ENCODE data around the gene MYOZ1. TPM values are rescaled to one million over a fixed set of nuclear protein-coding genes. Genes with fewer than 3 reads are reported as not detected.

Gene MYOZ1
- total and polyA plus RNA-seq, 2 of the 8 experiments (the other 6 are each of a cell fraction or from before 2014, with no cell fraction given), result 2.6 to 3.3 TPM

- H3K27me3 ChIP-seq (replicated peaks in 1 of 4; ENCODE audit: control insufficient read depth in 3 of 4, extremely low read depth in 1 of 4, insufficient read depth in 3 of 4, low read length in 3 of 4), result no peaks in the 10 kb centered on the region
- no peak overlapping the region for H4K91ac ChIP-seq (replicated peaks; ENCODE audit: insufficient read length, low read length)
- H3K23ac ChIP-seq (ENCODE audit: insufficient read length), result no peak overlapping the region
- no peaks in the 10 kb centered on the region for H3K36me3 ChIP-seq (ENCODE audit: control insufficient read depth in 2 of 4, insufficient read depth in 4 of 4, low read length in 3 of 4)
- no peak for DNase-seq (ENCODE audit: low read depth in 1 of 2, low spot score in 2 of 2)
- H2BK120ac ChIP-seq (replicated peaks; ENCODE audit: low read depth, low read length), result no peak overlapping the region
- no peak for TF ChIP-seq EP300 (IDR thresholded peaks at IDR 0.05; ENCODE audit: borderline replicate concordance in 1 of 2, low read depth in 2 of 2, low read length in 2 of 2)
- TF ChIP-seq SUZ12 (IDR thresholded peaks at IDR 0.05; ENCODE audit: low read length), result no peak
- no peak for TF ChIP-seq CHD1 (IDR thresholded peaks at IDR 0.05; ENCODE audit: low read depth, low read length)
- TF ChIP-seq E2F6 (IDR thresholded peaks at IDR 0.05), result no peak
- H2BK15ac ChIP-seq (ENCODE audit: low read length), result no peak overlapping the region
- H2AFZ ChIP-seq (ENCODE audit: low read length), result no peak overlapping the region
- no peak overlapping the region for H3K18ac ChIP-seq (ENCODE audit: extremely low read depth, low read length)
- no peak overlapping the region for H2AK5ac ChIP-seq (ENCODE audit: low read depth, low read length)
- no peak overlapping the region for H2BK12ac ChIP-seq (ENCODE audit: low read depth, low read length)
- no peak overlapping the region for H3K56ac ChIP-seq (replicated peaks; ENCODE audit: insufficient read length, low read depth, low read length)
- peaks cover 5% of the 10 kb centered on the region; the same call in 1 of the 2 replicates for H3K79me1 ChIP-seq (ENCODE audit: low read depth, low read length)
- H4K20me1 ChIP-seq (replicated peaks in 1 of 2; ENCODE audit: control insufficient read depth in 1 of 2, insufficient read depth in 2 of 2, low read length in 2 of 2), result no peaks in the 10 kb centered on the region
- H3K23me2 ChIP-seq (ENCODE audit: low read depth, low read length), result peaks cover 5% of the 10 kb centered on the region; the same call in 1 of the 2 replicates
- no peaks in the 10 kb centered on the region for H3K9me3 ChIP-seq (ENCODE audit: insufficient read depth in 2 of 2, low read depth in 1 of 2, low read length in 1 of 2)
- no peak overlapping the region for H4K5ac ChIP-seq (ENCODE audit: insufficient read length, low read depth, low read length)
- no peak overlapping the region for H3K4ac ChIP-seq (replicated peaks; ENCODE audit: insufficient read length, low read depth, low read length)
- no peak overlapping the region for H2BK20ac ChIP-seq (ENCODE audit: low read length)
- ChIA-PET CTCF (ENCODE audit: partially characterized antibody) (interaction anchor here (2.3 to 6.8 kb wide), 3 partner anchors 14 to 98 kb away, joined by 8 to 29 read pairs (median 27); partner anchors contain the start of gene MYOZ1), POLR2A (ENCODE audit: partially characterized antibody) (interaction anchor here (0.6 to 2.2 kb wide), 6 partner anchors 17 to 1142 kb away, joined by 3 to 11 read pairs (median 6); partner anchors contain the start of gene USP54)
- 93% methylated on average over 6 of the region's 6 CpGs; no CpG with 5 or more reads in 1 of the 2 experiments for WGBS, 2 experiments (ENCODE audit: extremely low coverage in 1 of 2, insufficient coverage in 1 of 2, insufficient read length in 1 of 2, insufficient replicate concordance in 2 of 2, low coverage in 1 of 2, low lambda C conversion rate in 2 of 2, missing lambda C conversion rate in 1 of 2)
- peak overlapping the region in 1 of 4 experiments; percentile 83; a peak in 1 of 8 replicates for H3K4me3 ChIP-seq (ENCODE audit: extremely low read depth in 1 of 4, insufficient read depth in 2 of 4, low read depth in 3 of 4, low read length in 4 of 4)
- no peak overlapping the region for H3K14ac ChIP-seq (ENCODE audit: insufficient read length)
- peak overlapping the region in 1 of 2 experiments; percentile 87; a peak in 1 of 4 replicates for H3K4me2 ChIP-seq (ENCODE audit: insufficient read depth in 1 of 2, low read depth in 2 of 2, low read length in 2 of 2)
- no peak overlapping the region for H3K9ac ChIP-seq (replicated peaks in 1 of 4; ENCODE audit: extremely low read depth in 1 of 4, low read depth in 3 of 4, low read length in 3 of 4)
- no peak overlapping the region for H2BK5ac ChIP-seq (ENCODE audit: low read depth, low read length)
- FAIRE-seq, result no peak
- no peak overlapping the region for H3K27ac ChIP-seq (ENCODE audit: low read depth, low read length)
- H3K79me2 ChIP-seq (ENCODE audit: control insufficient read depth in 1 of 2, insufficient read depth in 2 of 2, low read length in 2 of 2), result peaks cover 0 to 28% of the 10 kb centered on the region in 2 experiments; a peak in 3 of 4 replicates
- H3K4me1 ChIP-seq (replicated peaks in 1 of 4; ENCODE audit: control insufficient read depth in 3 of 4, insufficient read depth in 4 of 4, low read length in 3 of 4), result no peaks in the 10 kb centered on the region; a peak in 1 of 7 replicates
- H4K8ac ChIP-seq (ENCODE audit: extremely low read depth, insufficient read depth, low read length), result no peak overlapping the region
Measured at GRCh38 chr10:73627300-73627699, 14.0 kb downstream of the MYOZ1 start.
